Ectodermal cell (in vitro differentiated cells): Measurements from ENCODE around the gene SH3PXD2A.

Source experiments
- H3K27ac ChIP-seq: 2 replicates; pipeline ENCODE4 v1.7.0; 2013; ENCODE audit warnings: mild to moderate bottlenecking, low read depth, low read length; ENCODE audit not compliant: insufficient read depth, poor library complexity, severe bottlenecking
- H3K27me3 ChIP-seq: 2 replicates; pipeline ENCODE4 v1.7.0; 2013; ENCODE audit warnings: mild to moderate bottlenecking, low read length; ENCODE audit not compliant: insufficient read depth, control insufficient read depth, poor library complexity, severe bottlenecking
- H3K36me3 ChIP-seq: one replicate; pipeline ENCODE4 v1.7.0; 2013; ENCODE audit warnings: low read length; ENCODE audit not compliant: control insufficient read depth, insufficient read depth
- H3K4me1 ChIP-seq: one replicate; pipeline ENCODE4 v1.7.0; 2013; ENCODE audit warnings: low read length; ENCODE audit not compliant: control insufficient read depth, insufficient read depth
- H3K4me3 ChIP-seq: 2 replicates; pipeline ENCODE4 v1.7.0; 2013; ENCODE audit warnings: low read depth, low read length, control low read depth; ENCODE audit not compliant: insufficient read depth
- H3K9me3 ChIP-seq: 2 replicates; pipeline ENCODE4 v1.7.0; 2013; ENCODE audit warnings: mild to moderate bottlenecking, low read length, moderate library complexity; ENCODE audit not compliant: control insufficient read depth
- WGBS, 2 experiments: methylation state at CpG; one replicate each; pipeline ENCODE4 v1.1.7; 2013; ENCODE audit warnings: missing lambda C conversion rate in 2 of 2; 5-methylcytosine and 5-hydroxymethylcytosine counted together

SH3PXD2A gene

GRCh38 chr10:103835096-103836050 lies 20.0 kb downstream of the SH3PXD2A start:
- WGBS, 2 experiments = 85 to 86% methylated on average over 20 of the region's 20 CpGs
- H3K9me3 ChIP-seq = no peaks in the 10 kb centered on the region
- no peak overlapping the region for H3K27ac ChIP-seq
- H3K4me3 ChIP-seq = no peak overlapping the region
- H3K36me3 ChIP-seq = no peaks in the 10 kb centered on the region
- H3K4me1 ChIP-seq = peaks cover 16% of the 10 kb centered on the region
- H3K27me3 ChIP-seq = peaks cover 20% of the 10 kb centered on the region

- Histone ChIP-seq H3K36me3 (no peaks in the 10 kb centered on the region), H3K27me3 (peaks cover 15% of the 10 kb centered on the region), H3K4me1 (peaks cover 9% of the 10 kb centered on the region), H3K4me3 (no peak overlapping the region), H3K9me3 (no peaks in the 10 kb centered on the region), H3K27ac (no peak overlapping the region)
- WGBS, 2 experiments = 61 to 62% methylated on average over 5 of the region's 5 CpGs
These were observed 20.8 kb downstream of the SH3PXD2A start for GRCh38 chr10:103834436-103835095.

GRCh38 chr10:103833731-103834365 lies 21.5 kb downstream of the SH3PXD2A start:
- H3K4me1 ChIP-seq = peaks cover 9% of the 10 kb centered on the region
- no peak overlapping the region for H3K4me3 ChIP-seq
- H3K27ac ChIP-seq = no peak overlapping the region
- H3K36me3 ChIP-seq = no peaks in the 10 kb centered on the region
- peaks cover 10% of the 10 kb centered on the region for H3K27me3 ChIP-seq
- 48 to 52% methylated on average over 4 to 5 of the region's 5 CpGs for whole genome bisulfite sequencing, 2 experiments
- H3K9me3 ChIP-seq = no peaks in the 10 kb centered on the region

GRCh38 chr10:103832806-103833205 lies 22.6 kb downstream of the SH3PXD2A start:
- H3K4me1 ChIP-seq = peaks cover 9% of the 10 kb centered on the region
- no peak overlapping the region for H3K4me3 ChIP-seq
- no peaks in the 10 kb centered on the region for H3K9me3 ChIP-seq
- 92 to 97% methylated on average over 2 of the region's 2 CpGs for WGBS, 2 experiments
- H3K36me3 ChIP-seq = no peaks in the 10 kb centered on the region
- no peak overlapping the region for H3K27ac ChIP-seq
- H3K27me3 ChIP-seq = peaks cover 16% of the 10 kb centered on the region

- 82 to 87% methylated on average over 5 of the region's 5 CpGs for WGBS, 2 experiments
- Histone ChIP-seq H3K36me3 (no peaks in the 10 kb centered on the region), H3K27ac (no peak overlapping the region), H3K9me3 (no peaks in the 10 kb centered on the region), H3K4me3 (no peak overlapping the region), H3K27me3 (peaks cover 25% of the 10 kb centered on the region), H3K4me1 (peaks cover 9% of the 10 kb centered on the region)
These were observed 25.4 kb downstream of the SH3PXD2A start for GRCh38 chr10:103829838-103830465.

GRCh38 chr10:103829278-103829677 lies 26.1 kb downstream of the SH3PXD2A start:
- WGBS, 2 experiments = 68 to 73% methylated on average over 6 of the region's 6 CpGs
- H3K4me3 ChIP-seq = no peak overlapping the region
- H3K27ac ChIP-seq = no peak overlapping the region

GRCh38 chr10:103828587-103829197 lies 26.7 kb downstream of the SH3PXD2A start:
- no peak overlapping the region for H3K4me3 ChIP-seq
- no peaks in the 10 kb centered on the region for H3K9me3 ChIP-seq
- no peak overlapping the region for H3K27ac ChIP-seq
- H3K27me3 ChIP-seq = peaks cover 32% of the 10 kb centered on the region
- no peaks in the 10 kb centered on the region for H3K36me3 ChIP-seq
- peaks cover 3% of the 10 kb centered on the region for H3K4me1 ChIP-seq
- 83 to 84% methylated on average over 7 of the region's 7 CpGs for WGBS, 2 experiments

More at GRCh38 chr10:103829278-103829677, 26.1 kb downstream of the SH3PXD2A start:
- Histone ChIP-seq H3K36me3 (no peaks in the 10 kb centered on the region), H3K27me3 (peaks cover 29% of the 10 kb centered on the region), H3K4me1 (peaks cover 9% of the 10 kb centered on the region), H3K9me3 (no peaks in the 10 kb centered on the region)

GRCh38 chr10:103828107-103828506 lies 27.3 kb downstream of the SH3PXD2A start:
- Histone ChIP-seq H3K4me3 (no peak overlapping the region), H3K9me3 (no peaks in the 10 kb centered on the region), H3K36me3 (no peaks in the 10 kb centered on the region), H3K27me3 (peaks cover 32% of the 10 kb centered on the region), H3K27ac (no peak overlapping the region), H3K4me1 (no peaks in the 10 kb centered on the region)
- 95 to 96% methylated on average over 4 of the region's 4 CpGs for WGBS, 2 experiments

- Histone ChIP-seq H3K9me3 (no peaks in the 10 kb centered on the region), H3K36me3 (no peaks in the 10 kb centered on the region)
- 96% methylated on average over 7 of the region's 7 CpGs for WGBS, 2 experiments
These were observed 28.5 kb downstream of the SH3PXD2A start for GRCh38 chr10:103826885-103827284.

More at GRCh38 chr10:103826885-103827284, 28.5 kb downstream of the SH3PXD2A start:
- Histone ChIP-seq H3K4me3 (no peak overlapping the region), H3K4me1 (peaks cover 5% of the 10 kb centered on the region), H3K27me3 (peaks cover 32% of the 10 kb centered on the region), H3K27ac (no peak overlapping the region)
